HEK293 (cell line): ENCODE data around the gene ZNF607.

Experiments used
- CTCF ChIA-PET: fragments of 350-600 bp; formaldehyde crosslinking; extraction: SDS; loops from one replicate; lab custom pipeline; 2021; ENCODE audit warnings: antibody characterized with exemption; lab: Yijun Ruan, JAX
- POLR2A ChIA-PET: fragments of 300-600 bp; formaldehyde crosslinking; extraction: SDS; loops from one replicate; lab custom pipeline; 2020; ENCODE audit warnings: antibody characterized with exemption, inconsistent platforms; lab: Yijun Ruan, JAX
- H3K27ac ChIP-seq: fragments of 200-500 bp; sonication (Bioruptor generic); 2 replicates; pipeline ENCODE4 v1.5.1; 2014; ENCODE audit warnings: low read depth, low read length, control low read depth, inconsistent platforms; ENCODE audit errors: extremely low read depth
- H3K36me3 ChIP-seq, 2 experiments: fragments of 200-500 bp in 1 of 2; sonication (Bioruptor generic) in 1 of 2; 1 replicate in 1 of 2; 2 replicates in 1 of 2; pipeline ENCODE4 v1.5.1; 2014 to 2017; ENCODE audit warnings: inconsistent platforms in 2 of 2, low read length in 2 of 2; ENCODE audit not compliant: control insufficient read depth in 2 of 2, insufficient read depth in 1 of 2
- H3K4me1 ChIP-seq: fragments of 200-500 bp; sonication (Bioruptor generic); 2 replicates; pipeline ENCODE4 v1.5.1; 2014; ENCODE audit warnings: mild to moderate bottlenecking, low read length, inconsistent platforms; ENCODE audit not compliant: control insufficient read depth, insufficient read depth
- H3K4me3 ChIP-seq: 2 replicates; pipeline ENCODE4 v1.5.1; 2011; ENCODE audit warnings: low read depth, mild to moderate bottlenecking, control low read depth, low read length, moderate library complexity
- H3K9me3 ChIP-seq: fragments of 200-500 bp; sonication (Bioruptor generic); 2 replicates; pipeline ENCODE4 v1.5.1; 2014; ENCODE audit warnings: low read depth, low read length, inconsistent platforms; ENCODE audit not compliant: control insufficient read depth, insufficient read depth
- FEZF1 ChIP-seq: fragments of 450-650 bp; formaldehyde crosslinking; IDR thresholded peaks from 2 replicates; pipeline ENCODE4 v1.5.1; 2016; ENCODE audit warnings: missing biosample characterization, missing genetic modification characterization
- GFI1B ChIP-seq: fragments of 450-650 bp; formaldehyde crosslinking; IDR thresholded peaks from 2 replicates; pipeline ENCODE4 v1.5.1; 2016; ENCODE audit warnings: missing biosample characterization, missing genetic modification characterization
- KLF16 ChIP-seq: fragments of 450-650 bp; formaldehyde crosslinking; IDR thresholded peaks from 2 replicates; pipeline ENCODE4 v1.5.1; 2017; ENCODE audit warnings: missing biosample characterization, missing genetic modification characterization
- OSR2 ChIP-seq: fragments of 450-650 bp; formaldehyde crosslinking; IDR thresholded peaks from 2 replicates; pipeline ENCODE4 v1.5.1; 2016; ENCODE audit warnings: missing biosample characterization, missing genetic modification characterization
- PRDM10 ChIP-seq: fragments of 450-650 bp; formaldehyde crosslinking; IDR thresholded peaks from 2 replicates; pipeline ENCODE4 v1.5.1; 2016; ENCODE audit warnings: missing biosample characterization, missing genetic modification characterization
- PRDM2 ChIP-seq: fragments of 450-650 bp; formaldehyde crosslinking; IDR thresholded peaks from 2 replicates; pipeline ENCODE4 v1.5.1; 2016; ENCODE audit warnings: missing biosample characterization, missing genetic modification characterization, borderline replicate concordance
- RBAK ChIP-seq: fragments of 450-650 bp; formaldehyde crosslinking; IDR thresholded peaks from 2 replicates; pipeline ENCODE4 v1.5.1; 2016; ENCODE audit warnings: missing biosample characterization, missing genetic modification characterization
- SETDB1 ChIP-seq: IDR thresholded peaks from one replicate; pipeline ENCODE4 v1.6.1; 2017; ENCODE audit warnings: mild to moderate bottlenecking, low read length, moderate library complexity, mixed read lengths; ENCODE audit not compliant: insufficient read length
- ZBTB10 ChIP-seq: fragments of 450-650 bp; formaldehyde crosslinking; IDR thresholded peaks from 2 replicates; pipeline ENCODE4 v1.5.1; 2016; ENCODE audit warnings: missing biosample characterization, missing genetic modification characterization
- ZBTB7A ChIP-seq: fragments of 450-650 bp; formaldehyde crosslinking; IDR thresholded peaks from 2 replicates; pipeline ENCODE4 v1.5.1; 2016; ENCODE audit warnings: low read depth, missing biosample characterization, missing genetic modification characterization
- ZEB2 ChIP-seq: fragments of 450-650 bp; formaldehyde crosslinking; IDR thresholded peaks from 2 replicates; pipeline ENCODE4 v1.5.1; 2016; ENCODE audit warnings: missing biosample characterization, missing genetic modification characterization
- ZFP37 ChIP-seq: fragments of 450-650 bp; formaldehyde crosslinking; IDR thresholded peaks from 2 replicates; pipeline ENCODE4 v1.5.1; 2016; ENCODE audit warnings: missing biosample characterization, missing genetic modification characterization
- ZNF10 ChIP-seq: fragments of 450-650 bp; formaldehyde crosslinking; IDR thresholded peaks from 2 replicates; pipeline ENCODE4 v1.5.1; 2017; ENCODE audit warnings: missing biosample characterization, missing genetic modification characterization
- ZNF132 ChIP-seq: fragments of 450-650 bp; formaldehyde crosslinking; IDR thresholded peaks from 2 replicates; pipeline ENCODE4 v1.5.1; 2017; ENCODE audit warnings: missing biosample characterization, missing genetic modification characterization, borderline replicate concordance
- ZNF138 ChIP-seq: fragments of 450-650 bp; formaldehyde crosslinking; IDR thresholded peaks from 2 replicates; pipeline ENCODE4 v1.5.1; 2016; ENCODE audit warnings: missing biosample characterization, missing genetic modification characterization, borderline replicate concordance
- ZNF169 ChIP-seq: fragments of 450-650 bp; formaldehyde crosslinking; IDR thresholded peaks from 2 replicates; pipeline ENCODE4 v1.5.1; 2016; ENCODE audit warnings: missing biosample characterization, missing genetic modification characterization
- ZNF391 ChIP-seq: fragments of 450-650 bp; formaldehyde crosslinking; IDR thresholded peaks from 2 replicates; pipeline ENCODE4 v1.5.1; 2016; ENCODE audit warnings: low read depth, missing biosample characterization, missing genetic modification characterization, borderline replicate concordance
- ZNF394 ChIP-seq: fragments of 450-650 bp; formaldehyde crosslinking; IDR thresholded peaks from 2 replicates; pipeline ENCODE4 v1.5.1; 2016; ENCODE audit warnings: missing biosample characterization, missing genetic modification characterization, mild to moderate bottlenecking, moderate library complexity, borderline replicate concordance
- ZNF416 ChIP-seq: fragments of 450-650 bp; formaldehyde crosslinking; IDR thresholded peaks from 2 replicates; pipeline ENCODE4 v1.5.1; 2016; ENCODE audit warnings: missing biosample characterization, missing genetic modification characterization
- ZNF501 ChIP-seq: fragments of 450-650 bp; formaldehyde crosslinking; IDR thresholded peaks from 2 replicates; pipeline ENCODE4 v1.5.1; 2016; ENCODE audit warnings: missing biosample characterization, missing genetic modification characterization
- ZNF514 ChIP-seq: fragments of 450-650 bp; formaldehyde crosslinking; IDR thresholded peaks from 2 replicates; pipeline ENCODE4 v1.5.1; 2016; ENCODE audit warnings: missing biosample characterization, missing genetic modification characterization
- ZNF544 ChIP-seq: fragments of 450-650 bp; formaldehyde crosslinking; IDR thresholded peaks from 2 replicates; pipeline ENCODE4 v1.5.0; 2017; ENCODE audit warnings: missing biosample characterization, missing genetic modification characterization
- ZNF658 ChIP-seq: fragments of 450-650 bp; formaldehyde crosslinking; IDR thresholded peaks from 2 replicates; pipeline ENCODE4; 2016; ENCODE audit warnings: missing biosample characterization, missing genetic modification characterization
- ZNF660 ChIP-seq: fragments of 450-650 bp; IDR thresholded peaks from 2 replicates; pipeline ENCODE4 v1.5.1; 2018; ENCODE audit warnings: missing biosample characterization, mild to moderate bottlenecking, missing genetic modification characterization
- ZNF777 ChIP-seq: fragments of 450-650 bp; formaldehyde crosslinking; IDR thresholded peaks from 2 replicates; pipeline ENCODE4 v1.5.1; 2017; ENCODE audit warnings: missing biosample characterization, missing genetic modification characterization, borderline replicate concordance
- ZNF792 ChIP-seq: fragments of 450-650 bp; formaldehyde crosslinking; IDR thresholded peaks from 2 replicates; pipeline ENCODE4 v1.5.1; 2016; ENCODE audit warnings: missing biosample characterization, missing genetic modification characterization

Gene ZNF607

GRCh38 chr19:37654629-37655300 is 64.8 kb downstream of the ZNF607 start (continued):
- TF ChIP-seq ZNF777 (tag by site-specific recombination) (peak; percentile 91), FEZF1 (0 out of 2 replicates have a peak, but pooled peaks have one; percentile 27), ZNF660 (tag by site-specific recombination) (peak; percentile 38; the same call in 1 of the 2 replicates), ZNF544 (no peak), ZNF416 (tag by site-specific recombination) (0 out of 2 replicates have a peak, but pooled peaks have one; percentile 50), SETDB1 (no peak), ZNF138 (tag by site-specific recombination) (no peak), ZNF501 (tag by site-specific recombination) (peak; percentile 94; the same call in 1 of the 2 replicates), ZNF514 (no peak), ZNF394 (tag by site-specific recombination) (no peak), ZNF658 (no peak), ZEB2 (tag by site-specific recombination) (no peak)

DNA sequence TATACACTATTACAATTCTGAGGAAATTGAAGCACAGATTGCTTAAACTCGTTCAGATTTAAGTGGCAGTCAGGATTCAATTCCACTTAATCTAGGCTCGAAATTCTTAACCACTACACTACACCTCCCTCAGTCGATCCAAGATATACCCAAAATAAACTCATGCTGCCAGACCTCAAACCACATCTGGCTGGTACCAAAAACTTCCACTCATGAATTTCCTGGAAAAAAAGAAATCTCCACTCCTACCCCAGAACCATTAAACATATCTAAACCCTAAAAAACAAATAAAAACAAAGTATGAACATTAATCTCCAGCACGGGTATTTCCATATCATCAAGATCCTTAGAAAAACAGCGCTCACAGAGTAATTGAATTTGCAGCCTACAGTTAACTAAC is 65.4 kb downstream of the ZNF607 start:
- H3K27ac ChIP-seq, result peak overlapping the region; percentile 96
- peaks cover 24% of the 10 kb centered on the region for H3K9me3 ChIP-seq
- H3K4me1 ChIP-seq, result peaks cover 8% of the 10 kb centered on the region; the same call in 1 of the 2 replicates
- peak overlapping the region; percentile 52 for H3K4me3 ChIP-seq
- POLR2A ChIA-PET, result interaction anchor here (0.5 to 2.8 kb wide), 6 partner anchors 12 to 1178 kb away, joined by 3 to 28 read pairs (median 4); partner anchors contain the start of genes ECH1, ZNF527, ZNF540 and ZNF571
- H3K36me3 ChIP-seq, result peaks cover 15 to 50% of the 10 kb centered on the region in 2 experiments
- CTCF ChIA-PET, result interaction anchor here (0.6 kb wide), 1 partner anchor 475 kb away, joined by 3 read pairs; no protein-coding TSS in a partner anchor
- TF ChIP-seq ZNF391, result no peak
- TF ChIP-seq ZNF132 (tag by site-specific recombination), result no peak
- no peak for TF ChIP-seq RBAK
- 0 out of 2 replicates have a peak, but pooled peaks have one; percentile 36 for TF ChIP-seq ZNF10 (tag by site-specific recombination)
- no peak for TF ChIP-seq ZBTB10 (tag by site-specific recombination)
- no peak for TF ChIP-seq ZNF169 (tag by site-specific recombination)
- TF ChIP-seq KLF16 (tag by site-specific recombination), result 0 out of 2 replicates have a peak, but pooled peaks have one; percentile 15
- no peak for TF ChIP-seq ZBTB7A (tag by site-specific recombination)
- TF ChIP-seq GFI1B (tag by site-specific recombination), result peak; percentile 64; the same call in 1 of the 2 replicates
- TF ChIP-seq PRDM2 (tag by site-specific recombination), result no peak
- TF ChIP-seq OSR2, result no peak
- no peak for TF ChIP-seq ZNF792 (tag by site-specific recombination)
- no peak for TF ChIP-seq ZFP37 (tag by site-specific recombination)
- peak; percentile 65 for TF ChIP-seq PRDM10 (tag by site-specific recombination)
